GM10266 (cell line): ENCODE measurements around the gene CLBA1.
"Not testable (repeated sequence)": the region's sequence is repeated elsewhere in the genome, so short reads cannot be mapped to it uniquely, and the experiment has no call there.

Source experiments
- DNase-seq: peaks from one replicate; pipeline ENCODE4 v3.0.0; 2012; ENCODE audit errors: extremely low spot score
- CTCF ChIP-seq: IDR thresholded peaks from 2 replicates; pipeline ENCODE4 v1.5.1; 2012; ENCODE audit warnings: mild to moderate bottlenecking, low read depth; ENCODE audit not compliant: control insufficient read depth, insufficient read depth; ENCODE audit errors: missing control alignments

Gene CLBA1

GRCh38 chr14:104947881-104948735 is 37.5 kb upstream of the CLBA1 start:
- not testable (repeated sequence) for DNase-seq

- no peak for DNase-seq
These were observed 36.9 kb upstream of the CLBA1 start for GRCh38 chr14:104948736-104949031.

GRCh38 chr14:104949406-104949955 is 36.1 kb upstream of the CLBA1 start:
- not testable (repeated sequence) for DNase-seq

More at GRCh38 chr14:104948736-104949031, 36.9 kb upstream of the CLBA1 start:
- no peak for TF ChIP-seq CTCF

DNA sequence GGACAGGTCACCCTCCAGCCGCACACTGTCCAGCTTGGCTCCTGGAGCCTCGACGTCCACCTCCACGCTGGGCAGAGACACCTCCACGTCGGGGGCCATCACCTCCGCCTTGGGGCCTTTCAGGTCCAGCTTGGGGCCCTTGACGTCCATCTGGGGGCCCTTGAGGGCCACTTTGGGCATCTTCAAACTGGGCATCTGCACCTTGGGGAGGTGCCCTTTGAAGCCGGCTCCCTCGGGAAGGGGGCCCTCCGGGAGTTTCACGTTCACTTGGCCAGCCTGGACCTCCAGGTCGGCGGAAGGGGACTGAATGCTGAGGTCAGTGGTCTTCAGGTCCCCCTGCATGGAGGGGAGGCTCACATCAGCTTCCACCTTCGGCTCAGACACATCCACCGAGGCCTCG is 35.6 kb upstream of the CLBA1 start:
- TF ChIP-seq CTCF = no peak

GRCh38 chr14:104950701-104951100 is 34.9 kb upstream of the CLBA1 start:
- not testable (repeated sequence) for DNase-seq

More for the DNA sequence above, 35.6 kb upstream of the CLBA1 start:
- no peak for DNase-seq

- DNase-seq = not testable (repeated sequence)
These were observed 33.5 kb upstream of the CLBA1 start for GRCh38 chr14:104951863-104952657.

- no peak for TF ChIP-seq CTCF
- DNase-seq = no peak
These were observed 32.5 kb upstream of the CLBA1 start for GRCh38 chr14:104953097-104953496.

DNA sequence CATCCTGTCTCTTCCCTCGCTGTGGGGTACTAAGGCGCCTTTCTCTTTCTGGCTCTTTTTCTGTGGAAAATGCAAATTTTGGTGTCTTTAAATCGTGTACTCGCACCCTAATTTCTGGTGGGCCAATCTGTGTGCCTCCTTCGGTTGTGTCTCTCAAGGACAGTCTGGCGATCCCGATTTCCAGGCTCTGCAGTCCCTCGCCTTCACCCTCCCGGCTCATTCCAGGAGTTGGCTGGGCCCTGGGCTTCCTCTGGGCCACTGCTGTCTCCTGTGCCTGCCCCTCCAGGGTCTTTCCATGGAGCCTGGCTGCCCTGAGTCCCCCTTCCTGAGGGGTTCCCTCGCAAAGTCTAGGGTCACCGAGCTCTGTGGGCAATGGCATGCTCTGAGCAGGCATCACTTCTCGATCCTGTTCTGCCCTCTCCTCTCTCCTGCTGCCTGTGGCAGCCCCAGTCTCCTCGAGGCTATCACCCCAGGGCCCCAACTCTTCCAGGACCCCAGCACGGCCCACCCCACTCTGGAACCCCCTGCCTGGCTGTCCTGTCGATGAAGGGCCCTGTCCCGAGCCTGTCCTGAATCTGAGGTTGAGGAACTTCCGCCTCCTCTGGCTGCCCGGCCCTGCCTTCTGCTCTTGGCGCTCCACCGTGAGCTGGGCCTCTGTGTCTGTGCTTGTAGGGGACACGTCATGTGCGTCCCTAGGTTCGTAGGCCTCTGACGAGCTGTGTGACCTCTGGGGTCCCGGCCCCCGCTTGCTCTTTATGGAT is 31.5 kb upstream of the CLBA1 start:
- no peak for DNase-seq
- TF ChIP-seq CTCF = no peak
